ENCODE data around the gene LTBP1.

GRCh38 chr2:32937602-32938448 lies 8.9 kb upstream of the LTBP1 start:
- TF ChIP-seq, protein P1, sequence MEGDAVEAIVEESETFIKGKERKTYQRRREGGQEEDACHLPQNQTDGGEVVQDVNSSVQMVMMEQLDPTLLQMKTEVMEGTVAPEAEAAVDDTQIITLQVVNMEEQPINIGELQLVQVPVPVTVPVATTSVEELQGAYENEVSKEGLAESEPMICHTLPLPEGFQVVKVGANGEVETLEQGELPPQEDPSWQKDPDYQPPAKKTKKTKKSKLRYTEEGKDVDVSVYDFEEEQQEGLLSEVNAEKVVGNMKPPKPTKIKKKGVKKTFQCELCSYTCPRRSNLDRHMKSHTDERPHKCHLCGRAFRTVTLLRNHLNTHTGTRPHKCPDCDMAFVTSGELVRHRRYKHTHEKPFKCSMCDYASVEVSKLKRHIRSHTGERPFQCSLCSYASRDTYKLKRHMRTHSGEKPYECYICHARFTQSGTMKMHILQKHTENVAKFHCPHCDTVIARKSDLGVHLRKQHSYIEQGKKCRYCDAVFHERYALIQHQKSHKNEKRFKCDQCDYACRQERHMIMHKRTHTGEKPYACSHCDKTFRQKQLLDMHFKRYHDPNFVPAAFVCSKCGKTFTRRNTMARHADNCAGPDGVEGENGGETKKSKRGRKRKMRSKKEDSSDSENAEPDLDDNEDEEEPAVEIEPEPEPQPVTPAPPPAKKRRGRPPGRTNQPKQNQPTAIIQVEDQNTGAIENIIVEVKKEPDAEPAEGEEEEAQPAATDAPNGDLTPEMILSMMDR (conservative IDR thresholded peaks at IDR 0.05; ENCODE audit: low read length): no peak
- TF ChIP-seq EZH2phosphoT487 (IDR thresholded peaks at IDR 0.05; ENCODE audit: borderline replicate concordance, low read depth, low read length): no peak
